Hepatocyte (in vitro differentiated cells): Measurements from ENCODE around the gene CPED1.

ENCODE experiments used
- EZH2 ChIP-seq: fragments of 200-600 bp; sonication (generic); IDR thresholded peaks from 2 replicates; pipeline ENCODE4 v1.6.1; 2016; ENCODE audit warnings: antibody characterized with exemption, mild to moderate bottlenecking, borderline replicate concordance
- EZH2phosphoT487 ChIP-seq: fragments of 200-600 bp; sonication (generic); IDR thresholded peaks from one replicate; pipeline ENCODE4 v1.6.1; 2018; ENCODE audit warnings: antibody characterized with exemption, mild to moderate bottlenecking, low read depth, moderate library complexity; ENCODE audit not compliant: unreplicated experiment, severe bottlenecking
- TF ChIP-seq, protein P1 (sequence below): fragments of 200-600 bp; sonication (generic); IDR thresholded peaks from 2 replicates; pipeline ENCODE4 v1.5.1; 2016; ENCODE audit warnings: antibody characterized with exemption, mild to moderate bottlenecking; ENCODE audit not compliant: poor library complexity

DNA sequence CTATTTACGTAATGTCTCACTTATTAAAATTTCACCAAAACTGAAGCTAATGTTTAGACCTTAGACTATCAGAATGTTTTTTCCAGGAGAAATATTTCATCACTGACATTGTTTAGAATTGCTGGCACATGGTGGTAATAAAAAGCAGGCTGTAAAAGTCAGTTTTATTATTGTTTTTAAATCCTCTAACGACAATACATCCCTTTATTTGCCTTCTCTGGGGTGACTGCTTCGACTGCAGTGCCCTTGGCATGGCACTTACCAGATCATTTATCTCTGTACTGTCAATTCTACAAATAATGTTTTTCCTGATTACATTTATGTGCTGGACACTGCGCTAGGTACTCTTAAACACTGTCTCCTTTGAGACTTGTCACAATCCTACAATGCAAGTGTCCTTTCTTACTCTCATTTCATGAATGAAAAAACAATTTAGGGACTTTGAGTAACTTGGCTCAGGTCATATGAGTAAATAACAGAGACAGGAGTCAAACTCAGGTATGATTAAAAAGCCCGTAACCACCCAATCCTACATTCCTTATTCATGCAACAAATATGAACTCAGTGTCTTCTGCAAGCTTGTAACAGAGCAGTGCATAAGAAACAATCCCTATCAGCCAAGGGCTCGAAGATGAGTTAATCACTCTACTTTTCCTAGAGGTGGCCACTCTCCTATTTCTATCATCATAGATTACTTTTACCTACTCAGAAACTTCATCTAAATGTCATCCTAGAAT is 43.5 kb upstream of the CPED1 start:
- TF ChIP-seq, protein P1, sequence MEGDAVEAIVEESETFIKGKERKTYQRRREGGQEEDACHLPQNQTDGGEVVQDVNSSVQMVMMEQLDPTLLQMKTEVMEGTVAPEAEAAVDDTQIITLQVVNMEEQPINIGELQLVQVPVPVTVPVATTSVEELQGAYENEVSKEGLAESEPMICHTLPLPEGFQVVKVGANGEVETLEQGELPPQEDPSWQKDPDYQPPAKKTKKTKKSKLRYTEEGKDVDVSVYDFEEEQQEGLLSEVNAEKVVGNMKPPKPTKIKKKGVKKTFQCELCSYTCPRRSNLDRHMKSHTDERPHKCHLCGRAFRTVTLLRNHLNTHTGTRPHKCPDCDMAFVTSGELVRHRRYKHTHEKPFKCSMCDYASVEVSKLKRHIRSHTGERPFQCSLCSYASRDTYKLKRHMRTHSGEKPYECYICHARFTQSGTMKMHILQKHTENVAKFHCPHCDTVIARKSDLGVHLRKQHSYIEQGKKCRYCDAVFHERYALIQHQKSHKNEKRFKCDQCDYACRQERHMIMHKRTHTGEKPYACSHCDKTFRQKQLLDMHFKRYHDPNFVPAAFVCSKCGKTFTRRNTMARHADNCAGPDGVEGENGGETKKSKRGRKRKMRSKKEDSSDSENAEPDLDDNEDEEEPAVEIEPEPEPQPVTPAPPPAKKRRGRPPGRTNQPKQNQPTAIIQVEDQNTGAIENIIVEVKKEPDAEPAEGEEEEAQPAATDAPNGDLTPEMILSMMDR, result no peak
- TF ChIP-seq EZH2phosphoT487 (no peak), EZH2 (no peak)
